HepG2 (cell line): ENCODE measurements around the gene FXYD5. TPM values are rescaled to one million over a fixed set of nuclear protein-coding genes. Genes with fewer than 3 reads are reported as not detected.
A peak's percentile ranks its signal among the peaks of the same experiment; 100 is the strongest.

Source experiments
- CHD4 ChIP-seq: fragments of 200-600 bp; sonication (generic); IDR thresholded peaks from 2 replicates; pipeline ENCODE4 v1.7.0; 2017; ENCODE audit warnings: mild to moderate bottlenecking, low read length, borderline replicate concordance
- ELF1 ChIP-seq: sonication (generic); formaldehyde crosslinking; IDR thresholded peaks from 2 replicates; pipeline ENCODE4 v1.4.0; 2020; ENCODE audit warnings: missing genetic modification reagents
- HCFC1 ChIP-seq: fragments of 150-350 bp; IDR thresholded peaks from 2 replicates; pipeline ENCODE4 v1.6.1; 2014; ENCODE audit warnings: low read depth, low read length
- HIVEP1 ChIP-seq: sonication (generic); formaldehyde crosslinking; IDR thresholded peaks from 2 replicates; pipeline ENCODE4 v1.4.0; 2020; ENCODE audit warnings: mild to moderate bottlenecking, missing genetic modification reagents
- KAT7 ChIP-seq: IDR thresholded peaks from 2 replicates; pipeline ENCODE4 v1.6.1; 2018; ENCODE audit warnings: borderline replicate concordance, missing compliant biosample characterization
- MEIS1 ChIP-seq: sonication (generic); formaldehyde crosslinking; IDR thresholded peaks from 2 replicates; pipeline ENCODE4 v1.9.0; 2021; ENCODE audit warnings: mild to moderate bottlenecking, missing genetic modification reagents, moderate library complexity, borderline replicate concordance
- MIXL1 ChIP-seq: IDR thresholded peaks from 2 replicates; pipeline ENCODE4 v1.6.1; 2016
- MTA1 ChIP-seq: sonication (generic); formaldehyde crosslinking; IDR thresholded peaks from 2 replicates; pipeline ENCODE4 v1.4.0; 2020; ENCODE audit warnings: missing genetic modification reagents, mild to moderate bottlenecking, borderline replicate concordance
- SIX1 ChIP-seq: sonication (generic); formaldehyde crosslinking; IDR thresholded peaks from 2 replicates; pipeline ENCODE4 v1.4.0; 2020; ENCODE audit warnings: missing genetic modification reagents, borderline replicate concordance
- SMARCC2 ChIP-seq: fragments of 450-650 bp; IDR thresholded peaks from 2 replicates; pipeline ENCODE4 v1.6.1; 2017; ENCODE audit warnings: antibody characterized with exemption, mild to moderate bottlenecking
- TBP ChIP-seq: sonication (generic); formaldehyde crosslinking; IDR thresholded peaks from 2 replicates; pipeline ENCODE4 v1.5.0; 2020; ENCODE audit warnings: missing genetic modification reagents
- THAP11 ChIP-seq: IDR thresholded peaks from 2 replicates; pipeline ENCODE4 v1.6.1; 2016; ENCODE audit warnings: missing biosample characterization, missing genetic modification reagents
- ZBTB38 ChIP-seq: sonication (generic); formaldehyde crosslinking; IDR thresholded peaks from 2 replicates; pipeline ENCODE4 v1.5.1; 2020; ENCODE audit warnings: mild to moderate bottlenecking, missing genetic modification reagents
- ZBTB7B ChIP-seq: sonication (generic); formaldehyde crosslinking; IDR thresholded peaks from 2 replicates; pipeline ENCODE4 v1.4.0; 2020; ENCODE audit warnings: missing genetic modification reagents
- ZFP36L2 ChIP-seq: sonication (generic); formaldehyde crosslinking; IDR thresholded peaks from 2 replicates; pipeline ENCODE4 v1.4.0; 2020; ENCODE audit warnings: missing genetic modification reagents
- ZMYM3 ChIP-seq: sonication (generic); formaldehyde crosslinking; IDR thresholded peaks from 2 replicates; pipeline ENCODE4 v1.5.1; 2020; ENCODE audit warnings: mild to moderate bottlenecking, missing genetic modification reagents
- ZMYM4 ChIP-seq: sonication (generic); formaldehyde crosslinking; IDR thresholded peaks from 2 replicates; pipeline ENCODE4 v1.8.1; 2023; ENCODE audit warnings: mild to moderate bottlenecking, missing genetic modification reagents
- ZNF747 ChIP-seq: sonication (generic); formaldehyde crosslinking; IDR thresholded peaks from 2 replicates; pipeline ENCODE4 v1.8.1; 2023; ENCODE audit warnings: missing genetic modification reagents, mild to moderate bottlenecking, borderline replicate concordance
- ZNF775 ChIP-seq: sonication (generic); formaldehyde crosslinking; IDR thresholded peaks from 2 replicates; pipeline ENCODE4 v1.4.0; 2020; ENCODE audit warnings: missing genetic modification reagents, mild to moderate bottlenecking, moderate library complexity, borderline replicate concordance
- polyA plus RNA-seq, 8 experiments: library from polyadenylated mRNA; depleted of rRNA in 3 of 8; stranded (reverse) in 7 of 8; unstranded in 1 of 8; fragments of >200 nt; fragmentation: Illumina TruSeq in 4 of 8; extraction: Trizol in 4 of 8; gene quantifications; 2 replicates each; pipeline versions ENCODE4 v1.2.1 to v1.2.3, GENCODE V29; 2011 to 2016; ENCODE audit warnings: low read depth in 4 of 8, missing spikeins in 1 of 8, mixed read lengths in 1 of 8; ENCODE audit not compliant: insufficient read depth in 1 of 8
- total RNA-seq, 5 experiments: library from RNA; depleted of rRNA; stranded (reverse); fragments of >200 nt; fragmentation: Illumina TruSeq; extraction: Trizol; gene quantifications; 2 replicates each; pipeline ENCODE4 v1.2.3, GENCODE V29; 2016; ENCODE audit warnings: low read depth in 1 of 5
- TF ChIP-seq, protein P1 (sequence below): sonication (generic); formaldehyde crosslinking; IDR thresholded peaks from 2 replicates; pipeline ENCODE4 v1.4.0; 2020; ENCODE audit warnings: missing genetic modification reagents
- TF ChIP-seq, protein P2 (sequence below): sonication (generic); formaldehyde crosslinking; IDR thresholded peaks from 2 replicates; pipeline ENCODE4 v1.9.0; 2021; ENCODE audit warnings: missing genetic modification reagents, mild to moderate bottlenecking, borderline replicate concordance
- TF ChIP-seq, protein P3 (sequence below): sonication (generic); formaldehyde crosslinking; IDR thresholded peaks from 2 replicates; pipeline ENCODE4 v1.4.0; 2020; ENCODE audit warnings: mild to moderate bottlenecking, low read depth, missing genetic modification reagents
- TF ChIP-seq, protein P4 (sequence below): sonication (generic); formaldehyde crosslinking; IDR thresholded peaks from 2 replicates; pipeline ENCODE4 v1.4.0; 2020; ENCODE audit warnings: missing genetic modification reagents
- TF ChIP-seq, protein P5 (sequence below): sonication (generic); formaldehyde crosslinking; IDR thresholded peaks from 2 replicates; pipeline ENCODE4 v1.8.0; 2022; ENCODE audit warnings: mild to moderate bottlenecking, missing genetic modification reagents, moderate library complexity

The FXYD5 gene
- total and polyA plus RNA-seq, 2 of the 13 experiments (the other 11 are each of a cell fraction or from before 2014, with no cell fraction given), result 0.65 TPM; not detected in 1

DNA sequence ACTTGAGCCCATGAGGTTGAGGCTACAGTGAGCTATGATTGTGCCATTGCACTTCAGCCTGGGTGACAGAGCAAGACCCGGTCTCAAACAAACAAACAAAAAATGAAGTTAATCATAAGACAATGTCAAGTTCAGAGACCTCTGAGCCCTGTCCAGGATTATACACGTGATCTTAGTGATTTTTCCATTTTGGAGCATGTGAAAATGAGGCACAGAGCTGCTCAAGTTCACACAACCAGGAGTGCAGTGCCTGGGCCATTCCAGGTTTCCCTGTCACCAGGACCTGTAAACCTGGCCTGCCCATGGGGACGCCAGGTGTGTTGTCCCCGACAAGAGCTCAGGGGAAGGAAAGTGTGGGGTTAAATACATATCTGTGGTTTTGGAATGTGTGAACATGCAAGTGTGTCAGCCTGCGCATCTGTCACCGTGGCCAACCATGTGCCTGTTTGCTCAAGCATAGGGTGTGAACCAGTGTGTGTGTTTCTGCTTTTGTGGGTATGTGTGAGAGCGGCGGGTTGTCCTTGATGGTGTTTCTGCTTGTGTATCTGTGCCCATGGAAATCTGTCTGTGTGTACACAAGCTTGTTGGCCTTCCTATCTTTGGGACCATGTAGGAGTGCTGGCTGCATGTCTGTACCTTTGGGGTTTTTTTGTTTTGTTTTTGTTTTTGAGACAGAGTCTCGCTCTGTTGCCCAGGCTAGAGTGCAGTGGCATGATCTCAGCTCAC is 17.4 kb upstream of the FXYD5 start (continued):
- TF ChIP-seq, protein P1, sequence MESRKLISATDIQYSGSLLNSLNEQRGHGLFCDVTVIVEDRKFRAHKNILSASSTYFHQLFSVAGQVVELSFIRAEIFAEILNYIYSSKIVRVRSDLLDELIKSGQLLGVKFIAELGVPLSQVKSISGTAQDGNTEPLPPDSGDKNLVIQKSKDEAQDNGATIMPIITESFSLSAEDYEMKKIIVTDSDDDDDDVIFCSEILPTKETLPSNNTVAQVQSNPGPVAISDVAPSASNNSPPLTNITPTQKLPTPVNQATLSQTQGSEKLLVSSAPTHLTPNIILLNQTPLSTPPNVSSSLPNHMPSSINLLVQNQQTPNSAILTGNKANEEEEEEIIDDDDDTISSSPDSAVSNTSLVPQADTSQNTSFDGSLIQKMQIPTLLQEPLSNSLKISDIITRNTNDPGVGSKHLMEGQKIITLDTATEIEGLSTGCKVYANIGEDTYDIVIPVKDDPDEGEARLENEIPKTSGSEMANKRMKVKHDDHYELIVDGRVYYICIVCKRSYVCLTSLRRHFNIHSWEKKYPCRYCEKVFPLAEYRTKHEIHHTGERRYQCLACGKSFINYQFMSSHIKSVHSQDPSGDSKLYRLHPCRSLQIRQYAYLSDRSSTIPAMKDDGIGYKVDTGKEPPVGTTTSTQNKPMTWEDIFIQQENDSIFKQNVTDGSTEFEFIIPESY (CRISPR knock-in tag), result no peak
- no peak for TF ChIP-seq ZMYM4 (CRISPR knock-in tag)
- TF ChIP-seq ZBTB7B, result no peak
- no peak for TF ChIP-seq HCFC1
- no peak; the same call in 1 of the 2 replicates for TF ChIP-seq CHD4
- TF ChIP-seq, protein P2, sequence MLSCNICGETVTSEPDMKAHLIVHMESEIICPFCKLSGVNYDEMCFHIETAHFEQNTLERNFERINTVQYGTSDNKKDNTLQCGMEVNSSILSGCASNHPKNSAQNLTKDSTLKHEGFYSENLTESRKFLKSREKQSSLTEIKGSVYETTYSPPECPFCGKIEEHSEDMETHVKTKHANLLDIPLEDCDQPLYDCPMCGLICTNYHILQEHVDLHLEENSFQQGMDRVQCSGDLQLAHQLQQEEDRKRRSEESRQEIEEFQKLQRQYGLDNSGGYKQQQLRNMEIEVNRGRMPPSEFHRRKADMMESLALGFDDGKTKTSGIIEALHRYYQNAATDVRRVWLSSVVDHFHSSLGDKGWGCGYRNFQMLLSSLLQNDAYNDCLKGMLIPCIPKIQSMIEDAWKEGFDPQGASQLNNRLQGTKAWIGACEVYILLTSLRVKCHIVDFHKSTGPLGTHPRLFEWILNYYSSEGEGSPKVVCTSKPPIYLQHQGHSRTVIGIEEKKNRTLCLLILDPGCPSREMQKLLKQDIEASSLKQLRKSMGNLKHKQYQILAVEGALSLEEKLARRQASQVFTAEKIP, result no peak
- peak; percentile 20; the same call in 1 of the 2 replicates for TF ChIP-seq ZNF747
- TF ChIP-seq ZMYM3 (CRISPR knock-in tag), result no peak; the same call in 1 of the 2 replicates
- TF ChIP-seq MTA1 (CRISPR knock-in tag), result peak; percentile 59; the same call in 1 of the 2 replicates
- no peak for TF ChIP-seq SMARCC2
- no peak for TF ChIP-seq KAT7 (CRISPR knock-in tag)
- no peak for TF ChIP-seq ELF1 (CRISPR knock-in tag)
- peak; percentile 25; the same call in 1 of the 2 replicates for TF ChIP-seq THAP11
- 0 out of 2 replicates have a peak, but pooled peaks have one; percentile 24 for TF ChIP-seq ZBTB38
- no peak for TF ChIP-seq SIX1 (CRISPR knock-in tag)
- TF ChIP-seq MEIS1 (CRISPR knock-in tag), result peak; percentile 84; the same call in 1 of the 2 replicates
- TF ChIP-seq, protein P3, sequence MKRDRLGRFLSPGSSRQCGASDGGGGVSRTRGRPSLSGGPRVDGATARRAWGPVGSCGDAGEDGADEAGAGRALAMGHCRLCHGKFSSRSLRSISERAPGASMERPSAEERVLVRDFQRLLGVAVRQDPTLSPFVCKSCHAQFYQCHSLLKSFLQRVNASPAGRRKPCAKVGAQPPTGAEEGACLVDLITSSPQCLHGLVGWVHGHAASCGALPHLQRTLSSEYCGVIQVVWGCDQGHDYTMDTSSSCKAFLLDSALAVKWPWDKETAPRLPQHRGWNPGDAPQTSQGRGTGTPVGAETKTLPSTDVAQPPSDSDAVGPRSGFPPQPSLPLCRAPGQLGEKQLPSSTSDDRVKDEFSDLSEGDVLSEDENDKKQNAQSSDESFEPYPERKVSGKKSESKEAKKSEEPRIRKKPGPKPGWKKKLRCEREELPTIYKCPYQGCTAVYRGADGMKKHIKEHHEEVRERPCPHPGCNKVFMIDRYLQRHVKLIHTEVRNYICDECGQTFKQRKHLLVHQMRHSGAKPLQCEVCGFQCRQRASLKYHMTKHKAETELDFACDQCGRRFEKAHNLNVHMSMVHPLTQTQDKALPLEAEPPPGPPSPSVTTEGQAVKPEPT (CRISPR knock-in tag), result no peak; the same call in 1 of the 2 replicates
- TF ChIP-seq HIVEP1, result 0 out of 2 replicates have a peak, but pooled peaks have one; percentile 52
- TF ChIP-seq ZNF775, result no peak
- TF ChIP-seq ZFP36L2 (CRISPR knock-in tag), result no peak
- TF ChIP-seq, protein P4, sequence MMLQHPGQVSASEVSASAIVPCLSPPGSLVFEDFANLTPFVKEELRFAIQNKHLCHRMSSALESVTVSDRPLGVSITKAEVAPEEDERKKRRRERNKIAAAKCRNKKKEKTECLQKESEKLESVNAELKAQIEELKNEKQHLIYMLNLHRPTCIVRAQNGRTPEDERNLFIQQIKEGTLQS (CRISPR knock-in tag), result no peak
- TF ChIP-seq MIXL1 (CRISPR knock-in tag), result no peak
- no peak for TF ChIP-seq TBP (CRISPR knock-in tag)
- TF ChIP-seq, protein P5, sequence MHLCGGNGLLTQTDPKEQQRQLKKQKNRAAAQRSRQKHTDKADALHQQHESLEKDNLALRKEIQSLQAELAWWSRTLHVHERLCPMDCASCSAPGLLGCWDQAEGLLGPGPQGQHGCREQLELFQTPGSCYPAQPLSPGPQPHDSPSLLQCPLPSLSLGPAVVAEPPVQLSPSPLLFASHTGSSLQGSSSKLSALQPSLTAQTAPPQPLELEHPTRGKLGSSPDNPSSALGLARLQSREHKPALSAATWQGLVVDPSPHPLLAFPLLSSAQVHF (CRISPR knock-in tag), result no peak
